GM20000 (cell line): Measurements from ENCODE around the gene LMX1B.

Experiments
- DNase-seq: peaks from one replicate; pipeline ENCODE4 v3.0.0; 2012; ENCODE audit warnings: low spot score
- TF ChIP-seq, protein P1 (sequence below): IDR thresholded peaks from 2 replicates; pipeline ENCODE4 v1.5.1; 2012; ENCODE audit warnings: mild to moderate bottlenecking, control low read depth; ENCODE audit errors: extremely low read depth, missing control alignments

LMX1B gene

DNA sequence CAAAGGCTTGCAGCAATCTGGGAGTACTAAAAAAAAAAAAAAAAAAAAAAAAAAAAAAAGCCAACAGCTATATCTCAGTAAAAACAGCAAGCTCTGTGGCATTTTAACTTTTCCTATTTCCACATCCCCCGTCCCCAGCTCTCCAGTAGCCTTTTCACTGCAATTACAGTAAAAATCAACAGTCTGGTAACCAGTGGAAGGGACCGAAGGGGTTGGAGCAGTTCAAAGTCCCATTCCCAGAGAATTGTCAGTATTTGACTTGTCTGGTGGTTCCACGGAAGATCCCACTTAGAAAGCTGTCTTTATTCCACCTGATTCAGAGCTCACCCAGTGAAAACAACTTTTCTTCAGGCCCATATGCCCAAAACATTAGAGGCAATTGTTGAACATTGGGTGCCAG lies 119.3 kb downstream of the LMX1B start:
- TF ChIP-seq, protein P1, sequence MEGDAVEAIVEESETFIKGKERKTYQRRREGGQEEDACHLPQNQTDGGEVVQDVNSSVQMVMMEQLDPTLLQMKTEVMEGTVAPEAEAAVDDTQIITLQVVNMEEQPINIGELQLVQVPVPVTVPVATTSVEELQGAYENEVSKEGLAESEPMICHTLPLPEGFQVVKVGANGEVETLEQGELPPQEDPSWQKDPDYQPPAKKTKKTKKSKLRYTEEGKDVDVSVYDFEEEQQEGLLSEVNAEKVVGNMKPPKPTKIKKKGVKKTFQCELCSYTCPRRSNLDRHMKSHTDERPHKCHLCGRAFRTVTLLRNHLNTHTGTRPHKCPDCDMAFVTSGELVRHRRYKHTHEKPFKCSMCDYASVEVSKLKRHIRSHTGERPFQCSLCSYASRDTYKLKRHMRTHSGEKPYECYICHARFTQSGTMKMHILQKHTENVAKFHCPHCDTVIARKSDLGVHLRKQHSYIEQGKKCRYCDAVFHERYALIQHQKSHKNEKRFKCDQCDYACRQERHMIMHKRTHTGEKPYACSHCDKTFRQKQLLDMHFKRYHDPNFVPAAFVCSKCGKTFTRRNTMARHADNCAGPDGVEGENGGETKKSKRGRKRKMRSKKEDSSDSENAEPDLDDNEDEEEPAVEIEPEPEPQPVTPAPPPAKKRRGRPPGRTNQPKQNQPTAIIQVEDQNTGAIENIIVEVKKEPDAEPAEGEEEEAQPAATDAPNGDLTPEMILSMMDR: no peak
- DNase-seq: no peak

DNA sequence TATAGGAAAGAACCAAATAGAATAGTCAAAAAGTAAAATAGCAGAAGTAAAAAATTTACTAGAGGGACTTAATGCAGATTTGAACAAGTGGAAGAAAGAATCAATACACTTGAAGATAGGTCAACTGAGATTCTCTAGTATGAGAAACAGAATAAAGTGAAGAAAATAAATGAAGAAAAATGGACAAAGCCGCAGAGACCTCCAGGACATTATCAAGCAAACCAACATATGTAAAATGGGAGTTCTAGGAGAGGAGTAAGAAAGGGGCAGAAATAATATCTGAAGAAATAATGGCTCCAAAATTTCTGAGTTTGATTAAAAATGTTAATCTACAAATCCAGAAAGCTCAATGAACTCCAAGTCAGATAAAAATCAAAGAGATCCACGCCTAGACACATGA lies 121.1 kb downstream of the LMX1B start:
- DNase-seq: no peak
- TF ChIP-seq, protein P1: no peak

DNA sequence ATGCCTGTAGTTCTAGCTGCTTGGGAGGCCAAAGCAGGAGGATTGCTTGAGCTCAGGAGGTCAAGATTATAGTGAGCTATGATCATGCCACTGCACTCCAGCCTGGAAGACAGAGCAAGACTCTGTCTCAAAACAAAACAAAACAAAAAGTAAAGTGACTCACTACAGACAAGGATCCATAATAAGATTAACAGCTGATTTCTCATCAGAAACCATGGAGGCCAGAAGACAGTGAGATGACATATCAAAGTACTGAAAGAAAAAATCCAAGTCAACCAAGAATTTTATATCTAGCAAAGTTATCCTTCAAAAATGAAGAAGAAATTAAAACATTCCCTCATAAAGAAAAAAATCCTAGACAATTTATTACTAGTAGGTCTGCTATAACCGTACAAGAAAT lies 121.8 kb downstream of the LMX1B start:
- TF ChIP-seq, protein P1: no peak
- DNase-seq: no peak

DNA sequence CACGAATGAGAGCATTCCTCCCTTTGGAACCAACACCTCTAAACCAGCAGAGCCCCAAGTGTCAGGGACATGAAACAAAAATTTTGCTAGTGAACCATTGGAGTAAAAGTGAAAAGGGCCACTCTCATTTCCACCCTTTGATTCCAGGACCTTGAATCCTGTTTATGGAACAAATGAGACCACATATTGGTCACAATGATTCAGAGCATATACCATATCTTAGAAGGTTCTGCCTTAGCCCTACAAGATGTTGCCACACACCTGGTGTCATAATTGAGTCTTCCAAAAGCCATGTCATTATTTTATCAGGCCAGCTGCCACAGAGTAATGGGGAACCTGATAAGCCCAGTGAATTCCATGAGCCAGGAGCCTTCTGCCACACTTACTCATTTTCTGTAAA lies 124.8 kb downstream of the LMX1B start:
- TF ChIP-seq, protein P1: no peak
- no peak for DNase-seq

DNA sequence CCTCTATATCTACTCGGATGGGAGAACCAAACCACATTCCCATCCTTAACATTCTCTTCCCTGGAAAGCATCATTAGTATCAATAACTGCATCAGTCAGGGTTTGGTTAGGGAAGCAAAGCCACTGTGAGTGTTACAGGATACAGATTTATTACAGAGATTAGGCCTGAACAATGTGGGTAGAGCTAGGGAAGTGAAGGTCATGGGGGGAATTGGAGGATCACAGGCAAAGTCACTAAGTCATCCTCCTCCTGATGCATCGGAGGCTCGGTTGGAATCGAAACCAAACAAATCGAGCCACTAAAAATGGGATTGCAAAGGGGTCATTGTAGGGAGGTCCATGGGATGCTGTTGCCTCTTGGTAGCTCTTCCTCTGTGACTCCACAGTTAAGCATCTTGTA lies 129.3 kb downstream of the LMX1B start:
- DNase-seq: no peak
- TF ChIP-seq, protein P1: no peak

DNA sequence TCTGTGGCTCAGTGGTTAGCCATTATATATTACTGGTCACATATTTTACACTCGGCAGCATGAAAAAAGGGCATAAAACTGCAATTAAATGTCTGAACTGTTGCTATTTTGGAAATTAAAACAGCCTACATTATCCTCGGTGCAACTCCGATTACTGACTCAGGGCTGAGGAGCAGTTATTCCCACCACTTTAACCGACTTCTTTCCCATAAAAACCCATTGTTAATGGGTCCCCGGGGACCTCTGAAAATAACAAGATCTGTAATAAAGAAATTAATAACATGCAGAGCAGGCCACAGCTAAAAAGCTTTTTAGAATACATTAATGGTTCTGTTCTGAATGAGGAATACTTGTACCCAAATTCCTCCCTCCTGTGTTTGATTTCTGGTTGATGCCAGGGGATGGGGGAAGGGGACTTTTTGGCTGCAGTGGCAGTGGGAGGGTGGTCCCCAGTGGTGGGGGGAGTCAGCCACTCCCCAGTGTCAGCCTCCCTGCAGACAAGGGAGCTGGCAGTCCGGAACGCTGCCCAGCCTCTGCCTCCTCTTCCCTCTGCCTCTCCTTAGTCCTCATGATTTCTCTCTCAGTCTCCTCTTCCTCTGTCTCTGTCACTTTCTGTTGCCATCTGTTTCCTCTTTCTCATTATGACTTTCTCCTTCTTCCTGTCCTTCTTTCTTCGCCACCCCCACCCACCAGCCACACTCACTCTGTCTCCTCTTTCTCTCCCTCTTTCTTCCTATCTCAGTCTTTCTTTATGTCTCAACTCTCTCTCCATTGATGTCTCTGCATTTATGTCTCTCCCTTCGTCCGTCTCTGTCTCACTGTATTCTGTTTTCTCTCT lies 132.1 kb downstream of the LMX1B start:
- TF ChIP-seq, protein P1: no peak
- no peak for DNase-seq
